ENCODE results near the gene CFAP46.

The CFAP46 gene

DNA sequence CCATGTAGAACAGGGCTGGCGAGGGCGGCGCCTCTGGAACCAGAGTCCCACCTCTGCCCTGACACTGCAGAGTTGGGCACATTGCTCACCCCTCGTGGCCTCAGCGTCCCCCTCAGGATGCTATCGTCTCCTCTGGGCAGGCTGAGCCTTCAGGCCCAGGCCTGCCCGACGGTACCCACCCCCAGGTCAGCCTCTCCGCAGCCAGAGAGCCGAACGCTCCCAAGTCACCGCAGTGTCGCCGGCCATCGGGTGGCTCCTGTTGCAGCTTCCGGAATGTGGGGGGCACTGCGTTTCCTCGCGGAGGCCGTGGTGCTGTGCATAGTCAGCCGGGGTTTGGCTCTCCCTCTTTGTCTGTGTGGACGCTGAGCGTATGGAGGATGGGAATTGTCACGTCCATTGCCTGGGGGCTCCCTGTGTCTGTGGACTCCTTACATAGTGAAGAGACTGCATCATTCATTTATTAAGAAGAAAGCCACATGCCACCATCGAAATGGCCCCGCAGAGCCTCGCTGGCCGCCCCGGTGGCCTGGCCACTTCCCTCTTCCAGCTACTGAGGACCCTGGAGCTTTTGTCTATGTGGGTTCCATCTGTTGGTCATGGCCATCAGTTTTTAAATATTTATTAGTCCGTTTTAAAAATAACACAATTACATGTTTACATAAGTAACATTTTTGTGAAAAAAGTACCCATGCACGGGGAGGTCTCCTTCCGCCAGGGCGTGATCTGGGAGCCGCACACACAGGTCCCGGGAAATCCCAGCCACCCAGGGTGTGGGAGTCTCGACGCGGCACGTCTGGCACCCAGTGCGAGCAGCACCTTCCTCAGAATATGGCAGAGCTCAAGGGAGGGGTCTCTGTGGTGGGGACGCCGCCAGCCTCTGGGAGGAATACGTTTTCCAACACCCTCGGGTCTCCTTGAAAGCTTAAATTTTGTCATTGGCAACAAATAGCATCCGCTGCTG is 172.0 kb downstream of the CFAP46 start:
- H2AFZ ChIP-seq (ENCODE audit: low read depth, low read length, severe bottlenecking) = no peak overlapping the region
- H3K79me2 ChIP-seq (ENCODE audit: insufficient read depth, low read length) = no peaks in the 10 kb centered on the region
- H3K9ac ChIP-seq (ENCODE audit: low read length) = no peak overlapping the region
- H3K36me3 ChIP-seq (ENCODE audit: low read length) = no peaks in the 10 kb centered on the region
- H3K9me3 ChIP-seq (ENCODE audit: insufficient read depth, low read length) = no peaks in the 10 kb centered on the region
- no peaks in the 10 kb centered on the region for H3F3A ChIP-seq (ENCODE audit: insufficient read depth)
- no peaks in the 10 kb centered on the region for H4K20me1 ChIP-seq (ENCODE audit: low read depth, low read length)
- no peaks in the 10 kb centered on the region for H3K9me2 ChIP-seq (replicated peaks; ENCODE audit: insufficient read depth, low read length)
- no peak overlapping the region for H3K4me3 ChIP-seq (ENCODE audit: insufficient read depth, low read length, poor library complexity, severe bottlenecking)
- no peak overlapping the region for H3K4me2 ChIP-seq (ENCODE audit: low read depth, low read length, poor library complexity, severe bottlenecking)
- TF ChIP-seq EZH2phosphoT487 (conservative IDR thresholded peaks at IDR 0.05; ENCODE audit: low read length) = no peak
- TF ChIP-seq, protein P1, sequence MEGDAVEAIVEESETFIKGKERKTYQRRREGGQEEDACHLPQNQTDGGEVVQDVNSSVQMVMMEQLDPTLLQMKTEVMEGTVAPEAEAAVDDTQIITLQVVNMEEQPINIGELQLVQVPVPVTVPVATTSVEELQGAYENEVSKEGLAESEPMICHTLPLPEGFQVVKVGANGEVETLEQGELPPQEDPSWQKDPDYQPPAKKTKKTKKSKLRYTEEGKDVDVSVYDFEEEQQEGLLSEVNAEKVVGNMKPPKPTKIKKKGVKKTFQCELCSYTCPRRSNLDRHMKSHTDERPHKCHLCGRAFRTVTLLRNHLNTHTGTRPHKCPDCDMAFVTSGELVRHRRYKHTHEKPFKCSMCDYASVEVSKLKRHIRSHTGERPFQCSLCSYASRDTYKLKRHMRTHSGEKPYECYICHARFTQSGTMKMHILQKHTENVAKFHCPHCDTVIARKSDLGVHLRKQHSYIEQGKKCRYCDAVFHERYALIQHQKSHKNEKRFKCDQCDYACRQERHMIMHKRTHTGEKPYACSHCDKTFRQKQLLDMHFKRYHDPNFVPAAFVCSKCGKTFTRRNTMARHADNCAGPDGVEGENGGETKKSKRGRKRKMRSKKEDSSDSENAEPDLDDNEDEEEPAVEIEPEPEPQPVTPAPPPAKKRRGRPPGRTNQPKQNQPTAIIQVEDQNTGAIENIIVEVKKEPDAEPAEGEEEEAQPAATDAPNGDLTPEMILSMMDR (IDR thresholded peaks at IDR 0.05; ENCODE audit: insufficient read depth, low read length, poor library complexity, severe bottlenecking) = no peak
- no peaks in the 10 kb centered on the region for H3K27me3 ChIP-seq (ENCODE audit: low read length)
- no peak overlapping the region for H3K27ac ChIP-seq (ENCODE audit: low read depth, low read length)

DNA sequence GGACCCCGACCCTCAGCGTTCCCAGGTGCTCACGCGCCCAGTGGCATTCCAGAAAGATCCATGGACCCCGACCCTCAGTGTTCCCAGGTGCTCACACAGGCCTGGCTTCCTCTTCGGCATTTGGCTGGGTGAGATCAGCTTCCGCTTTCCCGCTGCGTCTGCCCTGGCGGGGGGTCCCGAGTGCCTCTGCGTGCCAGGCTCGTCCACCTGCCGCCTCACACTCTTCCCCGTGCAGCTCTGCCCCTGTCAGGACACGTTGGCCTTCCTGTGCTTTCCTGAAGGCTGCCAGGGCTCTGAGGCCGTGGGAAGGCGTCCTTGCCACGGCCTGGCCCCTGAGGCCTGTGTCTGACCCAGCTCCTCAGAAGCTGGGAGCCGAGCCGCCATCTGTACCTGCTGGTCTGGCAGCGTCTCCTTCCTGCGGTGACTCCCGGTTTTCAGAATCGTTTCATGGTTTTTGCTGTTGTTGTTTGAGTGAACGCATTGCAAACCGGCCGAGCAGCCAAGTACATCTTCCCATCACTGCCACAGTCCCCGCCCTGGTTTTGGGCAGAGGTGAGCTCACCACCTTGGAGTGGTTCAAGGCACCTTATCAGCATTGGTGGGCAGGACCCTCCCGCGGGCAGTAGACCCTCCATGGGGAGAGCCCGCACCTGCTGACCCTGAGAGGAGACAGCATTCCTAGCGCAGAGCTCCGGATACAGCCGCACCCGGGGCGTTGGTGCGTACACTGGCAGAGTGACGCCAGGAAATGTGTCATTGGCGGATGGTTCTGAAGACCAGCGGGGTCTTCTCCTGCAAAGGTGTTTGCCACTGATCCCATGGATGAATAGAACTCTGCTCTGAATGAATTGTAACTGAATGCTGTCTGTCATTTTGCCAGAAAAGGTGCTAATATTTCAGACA is 173.8 kb downstream of the CFAP46 start:
- H3K9me2 ChIP-seq (replicated peaks; ENCODE audit: insufficient read depth, low read length) = no peaks in the 10 kb centered on the region
- no peak for TF ChIP-seq EZH2phosphoT487 (conservative IDR thresholded peaks at IDR 0.05; ENCODE audit: low read length)
- TF ChIP-seq, protein P1 (IDR thresholded peaks at IDR 0.05; ENCODE audit: insufficient read depth, low read length, poor library complexity, severe bottlenecking) = no peak
- H3K4me2 ChIP-seq (ENCODE audit: low read depth, low read length, poor library complexity, severe bottlenecking) = no peak overlapping the region

DNA sequence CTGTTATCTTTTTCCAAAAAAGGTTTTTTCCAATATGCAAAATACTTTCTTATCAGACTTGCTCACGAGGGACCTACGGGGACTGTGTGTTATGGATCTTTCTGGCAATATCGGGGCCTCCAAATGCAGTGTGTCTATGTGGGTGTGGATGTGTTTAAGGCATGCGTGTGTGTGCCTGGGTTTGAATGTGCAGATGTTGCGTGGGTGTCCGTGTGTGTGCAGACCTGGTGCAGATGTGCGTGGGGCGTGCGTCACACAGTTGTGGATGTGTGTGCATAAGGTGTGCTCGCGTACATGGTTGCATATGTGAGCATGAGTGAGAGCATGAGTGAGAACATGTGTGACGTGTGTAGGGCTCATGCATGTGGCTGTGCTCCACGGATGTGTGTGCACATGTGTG is 176.1 kb downstream of the CFAP46 start:
- H3K4me2 ChIP-seq (ENCODE audit: low read depth, low read length, poor library complexity, severe bottlenecking) = no peak overlapping the region
- no peaks in the 10 kb centered on the region for H3K79me2 ChIP-seq (ENCODE audit: insufficient read depth, low read length)
- no peaks in the 10 kb centered on the region for H3K27me3 ChIP-seq (ENCODE audit: low read length)
- H3K9ac ChIP-seq (ENCODE audit: low read length) = no peak overlapping the region
- H3K27ac ChIP-seq (ENCODE audit: low read depth, low read length) = no peak overlapping the region
- no peaks in the 10 kb centered on the region for H3K36me3 ChIP-seq (ENCODE audit: low read length)
- H3K9me2 ChIP-seq (replicated peaks; ENCODE audit: insufficient read depth, low read length) = no peaks in the 10 kb centered on the region
- TF ChIP-seq, protein P1 (IDR thresholded peaks at IDR 0.05; ENCODE audit: insufficient read depth, low read length, poor library complexity, severe bottlenecking) = no peak
- no peak for TF ChIP-seq EZH2phosphoT487 (conservative IDR thresholded peaks at IDR 0.05; ENCODE audit: low read length)
- no peaks in the 10 kb centered on the region for H3F3A ChIP-seq (ENCODE audit: insufficient read depth)
- H3K4me3 ChIP-seq (ENCODE audit: insufficient read depth, low read length, poor library complexity, severe bottlenecking) = no peak overlapping the region
- H3K9me3 ChIP-seq (ENCODE audit: insufficient read depth, low read length) = no peaks in the 10 kb centered on the region
- H2AFZ ChIP-seq (ENCODE audit: low read depth, low read length, severe bottlenecking) = no peak overlapping the region
- H4K20me1 ChIP-seq (ENCODE audit: low read depth, low read length) = no peaks in the 10 kb centered on the region

More for the DNA sequence above, 173.8 kb downstream of the CFAP46 start:
- H3K27me3 ChIP-seq (ENCODE audit: low read length) = no peaks in the 10 kb centered on the region
- H3K27ac ChIP-seq (ENCODE audit: low read depth, low read length) = no peak overlapping the region
- no peak overlapping the region for H2AFZ ChIP-seq (ENCODE audit: low read depth, low read length, severe bottlenecking)
- no peaks in the 10 kb centered on the region for H4K20me1 ChIP-seq (ENCODE audit: low read depth, low read length)
- no peaks in the 10 kb centered on the region for H3F3A ChIP-seq (ENCODE audit: insufficient read depth)
- no peaks in the 10 kb centered on the region for H3K79me2 ChIP-seq (ENCODE audit: insufficient read depth, low read length)
- H3K9me3 ChIP-seq (ENCODE audit: insufficient read depth, low read length) = no peaks in the 10 kb centered on the region
- H3K4me3 ChIP-seq (ENCODE audit: insufficient read depth, low read length, poor library complexity, severe bottlenecking) = no peak overlapping the region
- H3K36me3 ChIP-seq (ENCODE audit: low read length) = no peaks in the 10 kb centered on the region
- no peak overlapping the region for H3K9ac ChIP-seq (ENCODE audit: low read length)

Data from SU-DHL-6 (cell line).